HUES6 (cell line): ENCODE measurements around the gene EPHB1.
"Not testable (repeated sequence)": the region's sequence is repeated elsewhere in the genome, so short reads cannot be mapped to it uniquely, and the experiment has no call there.

Experiments
- H3K27ac ChIP-seq: 2 replicates; pipeline ENCODE4 v1.7.0; 2013; ENCODE audit warnings: low read depth, mild to moderate bottlenecking, low read length, inconsistent platforms
- H3K27me3 ChIP-seq: 2 replicates; pipeline ENCODE4 v1.6.1; 2013; ENCODE audit warnings: low read length; ENCODE audit not compliant: control insufficient read depth, insufficient read depth
- H3K36me3 ChIP-seq: 2 replicates; pipeline ENCODE4 v1.6.1; 2013; ENCODE audit warnings: low read length; ENCODE audit not compliant: control insufficient read depth, insufficient read depth
- H3K4me1 ChIP-seq: 2 replicates; pipeline ENCODE4 v1.6.1; 2013; ENCODE audit warnings: low read length; ENCODE audit not compliant: control insufficient read depth, insufficient read depth
- H3K4me3 ChIP-seq: 2 replicates; pipeline ENCODE4 v1.5.1; 2013; ENCODE audit warnings: low read depth, low read length
- H3K9ac ChIP-seq: one replicate; pipeline ENCODE4 v1.6.1; 2013; ENCODE audit warnings: mild to moderate bottlenecking, low read length
- H3K9me3 ChIP-seq: 2 replicates; pipeline ENCODE4 v1.6.1; 2013; ENCODE audit warnings: low read depth, low read length; ENCODE audit not compliant: control insufficient read depth, insufficient read depth

EPHB1 gene

DNA sequence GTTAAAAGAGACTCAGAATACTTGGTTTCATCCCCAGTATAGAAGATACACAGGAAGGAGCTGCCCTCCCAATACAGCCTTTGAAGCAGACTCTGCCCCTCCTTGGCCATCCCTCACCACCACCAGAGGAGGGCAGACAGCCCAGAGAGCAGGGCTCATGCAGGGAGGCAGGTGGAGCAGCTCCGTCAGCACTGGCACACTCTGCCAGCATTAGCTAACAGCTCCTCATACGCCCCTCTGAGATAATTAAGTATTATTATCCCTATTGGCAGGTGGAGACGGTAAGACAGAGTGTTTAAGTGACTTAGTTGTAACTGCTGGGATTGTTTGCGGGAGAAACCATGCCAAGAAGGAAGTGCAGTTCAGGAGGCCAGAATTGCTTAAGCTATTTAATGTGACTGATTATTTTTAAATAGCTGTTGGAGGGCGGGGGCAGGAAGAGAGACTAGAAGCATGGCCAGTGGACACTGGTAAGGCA is 434.0 kb downstream of the EPHB1 start:
- Histone ChIP-seq H3K9me3 (peaks cover 10% of the 10 kb centered on the region), H3K27ac (no peak overlapping the region), H3K9ac (no peak overlapping the region)

GRCh38 chr3:135231737-135232136 is 436.7 kb downstream of the EPHB1 start:
- peaks cover 19% of the 10 kb centered on the region for H3K4me1 ChIP-seq
- peaks cover 10% of the 10 kb centered on the region for H3K9me3 ChIP-seq
- H3K9ac ChIP-seq = no peak overlapping the region
- peak overlapping the region; percentile 76 for H3K27ac ChIP-seq
- no peaks in the 10 kb centered on the region for H3K27me3 ChIP-seq
- no peaks in the 10 kb centered on the region for H3K36me3 ChIP-seq
- H3K4me3 ChIP-seq = no peak overlapping the region

More for the DNA sequence above, 434.0 kb downstream of the EPHB1 start:
- Histone ChIP-seq H3K4me1 (peaks cover 19% of the 10 kb centered on the region), H3K36me3 (no peaks in the 10 kb centered on the region), H3K4me3 (no peak overlapping the region), H3K27me3 (no peaks in the 10 kb centered on the region)

GRCh38 chr3:135232226-135232625 is 437.2 kb downstream of the EPHB1 start:
- H3K9me3 ChIP-seq = peaks cover 10% of the 10 kb centered on the region
- H3K9ac ChIP-seq = no peak overlapping the region
- H3K4me3 ChIP-seq = no peak overlapping the region
- H3K36me3 ChIP-seq = no peaks in the 10 kb centered on the region
- H3K27ac ChIP-seq = peak overlapping the region; percentile 76
- H3K27me3 ChIP-seq = no peaks in the 10 kb centered on the region
- H3K4me1 ChIP-seq = peaks cover 19% of the 10 kb centered on the region

GRCh38 chr3:135233476-135233875 is 438.4 kb downstream of the EPHB1 start:
- H3K27me3 ChIP-seq, H3K36me3 ChIP-seq, H3K9me3 ChIP-seq, H3K4me3 ChIP-seq, H3K9ac ChIP-seq, H3K27ac ChIP-seq: not testable (repeated sequence)
- peaks cover 30% of the 10 kb centered on the region for H3K4me1 ChIP-seq

DNA sequence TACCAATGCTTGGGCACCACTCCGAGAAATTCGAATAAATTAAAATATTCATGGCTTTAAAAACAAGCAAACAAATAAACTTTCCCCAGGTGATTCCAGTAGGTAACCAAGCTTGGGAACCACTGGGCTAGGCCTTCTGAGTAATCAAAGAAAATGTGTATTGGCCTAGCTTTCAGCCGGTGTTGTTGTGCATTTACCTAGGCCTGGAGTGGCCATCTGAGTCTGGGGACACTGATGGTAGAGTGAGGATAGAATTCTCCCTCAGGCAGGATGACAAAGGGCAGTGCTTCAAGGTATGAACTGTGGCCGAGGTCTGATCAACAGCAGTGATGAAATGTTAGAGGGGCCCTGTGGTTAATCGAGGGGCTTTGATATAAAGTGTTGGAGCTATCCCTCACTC is 440.5 kb downstream of the EPHB1 start:
- Histone ChIP-seq H3K4me3 (no peak overlapping the region), H3K27ac (no peak overlapping the region), H3K27me3 (no peaks in the 10 kb centered on the region), H3K9me3 (peaks cover 10% of the 10 kb centered on the region), H3K4me1 (peaks cover 28% of the 10 kb centered on the region), H3K9ac (no peak overlapping the region), H3K36me3 (no peaks in the 10 kb centered on the region)

- no peaks in the 10 kb centered on the region for H3K27me3 ChIP-seq
- no peak overlapping the region for H3K9ac ChIP-seq
- no peaks in the 10 kb centered on the region for H3K36me3 ChIP-seq
- peaks cover 7% of the 10 kb centered on the region for H3K9me3 ChIP-seq
- H3K4me3 ChIP-seq = no peak overlapping the region
- H3K27ac ChIP-seq = no peak overlapping the region
- H3K4me1 ChIP-seq = peaks cover 17% of the 10 kb centered on the region
These were observed 442.5 kb downstream of the EPHB1 start for GRCh38 chr3:135237371-135238143.

GRCh38 chr3:135238236-135238830 is 443.3 kb downstream of the EPHB1 start:
- peaks cover 17% of the 10 kb centered on the region for H3K4me1 ChIP-seq
- H3K27ac ChIP-seq = no peak overlapping the region
- no peak overlapping the region for H3K9ac ChIP-seq
- peaks cover 5% of the 10 kb centered on the region for H3K9me3 ChIP-seq
- no peaks in the 10 kb centered on the region for H3K36me3 ChIP-seq
- no peaks in the 10 kb centered on the region for H3K27me3 ChIP-seq
- no peak overlapping the region for H3K4me3 ChIP-seq

- Histone ChIP-seq H3K4me3 (no peak overlapping the region), H3K9me3 (no peaks in the 10 kb centered on the region; the same call in 1 of the 2 replicates)
These were observed 444.0 kb downstream of the EPHB1 start for GRCh38 chr3:135238871-135239614.

GRCh38 chr3:135239615-135239884 is 444.5 kb downstream of the EPHB1 start:
- H3K36me3 ChIP-seq = no peaks in the 10 kb centered on the region
- peaks cover 17% of the 10 kb centered on the region for H3K4me1 ChIP-seq
- no peak overlapping the region for H3K9ac ChIP-seq

More at GRCh38 chr3:135238871-135239614, 444.0 kb downstream of the EPHB1 start:
- no peak overlapping the region for H3K9ac ChIP-seq
- no peaks in the 10 kb centered on the region for H3K27me3 ChIP-seq
- peaks cover 17% of the 10 kb centered on the region for H3K4me1 ChIP-seq
- H3K27ac ChIP-seq = no peak overlapping the region
- H3K36me3 ChIP-seq = no peaks in the 10 kb centered on the region

GRCh38 chr3:135240426-135240825 is 445.4 kb downstream of the EPHB1 start:
- H3K36me3 ChIP-seq = no peaks in the 10 kb centered on the region

More at GRCh38 chr3:135239615-135239884, 444.5 kb downstream of the EPHB1 start:
- Histone ChIP-seq H3K27me3 (no peaks in the 10 kb centered on the region), H3K4me3 (no peak overlapping the region), H3K9me3 (no peaks in the 10 kb centered on the region), H3K27ac (no peak overlapping the region)

GRCh38 chr3:135242285-135242684 is 447.2 kb downstream of the EPHB1 start:
- H3K9ac ChIP-seq = no peak overlapping the region
- no peak overlapping the region for H3K4me3 ChIP-seq
- H3K27me3 ChIP-seq = no peaks in the 10 kb centered on the region
- no peaks in the 10 kb centered on the region for H3K36me3 ChIP-seq
- H3K9me3 ChIP-seq = no peaks in the 10 kb centered on the region
- peaks cover 16% of the 10 kb centered on the region for H3K4me1 ChIP-seq
- H3K27ac ChIP-seq = no peak overlapping the region

More at GRCh38 chr3:135240426-135240825, 445.4 kb downstream of the EPHB1 start:
- H3K27me3 ChIP-seq = no peaks in the 10 kb centered on the region
- no peak overlapping the region for H3K4me3 ChIP-seq
- no peak overlapping the region for H3K27ac ChIP-seq
- peaks cover 17% of the 10 kb centered on the region for H3K4me1 ChIP-seq
- no peaks in the 10 kb centered on the region for H3K9me3 ChIP-seq
- H3K9ac ChIP-seq = no peak overlapping the region
